OCI-LY1 (cell line): ENCODE measurements around the gene EEF2K.

Experiments
- CTCF ChIP-seq: fragments of 200-600 bp; sonication (generic), shearing (Covaris generic); IDR thresholded peaks from 2 replicates; pipeline ENCODE4 v1.5.1; 2017; ENCODE audit warnings: mild to moderate bottlenecking, antibody characterized with exemption, low read length, moderate library complexity, mixed read lengths
- EZH2 ChIP-seq: fragments of 200-600 bp; sonication (generic), shearing (Covaris generic); IDR thresholded peaks from 2 replicates; pipeline ENCODE4 v1.8.0; 2017; ENCODE audit warnings: borderline replicate concordance, mixed run types, mild to moderate bottlenecking, antibody characterized with exemption, low read length, moderate library complexity, mixed read lengths

GRCh38 chr16:22205577-22206012 is 483 bp upstream of the EEF2K start:
- TF ChIP-seq CTCF (no peak), EZH2 (no peak)
